Chondrocyte (in vitro differentiated cells): Measurements from ENCODE around the gene SAMHD1. TPM values are rescaled to one million over a fixed set of nuclear protein-coding genes. Genes with fewer than 3 reads are reported as not detected.

Experiments used
- DNase-seq: peaks from one replicate; pipeline ENCODE4 v3.0.0; 2021; ENCODE audit warnings: mixed read lengths, low spot score
- H3K27ac Mint-ChIP-seq: one replicate; pipeline ENCODE4 v1.8.0; 2021; ENCODE audit warnings: mild to moderate bottlenecking, moderate library complexity, mixed read lengths; ENCODE audit not compliant: unreplicated experiment
- H3K27me3 Mint-ChIP-seq: 2 replicates; pipeline ENCODE4 v1.8.0; 2021; ENCODE audit warnings: low read depth, mixed read lengths
- H3K36me3 Mint-ChIP-seq: 2 replicates; pipeline ENCODE4 v1.8.0; 2021; ENCODE audit warnings: low read depth, mixed read lengths
- H3K4me1 Mint-ChIP-seq: 2 replicates; pipeline ENCODE4 v1.8.0; 2021; ENCODE audit warnings: low read depth, mild to moderate bottlenecking, mixed read lengths
- H3K4me3 Mint-ChIP-seq: one replicate; pipeline ENCODE4 v1.8.0; 2021; ENCODE audit warnings: mild to moderate bottlenecking, moderate library complexity, mixed read lengths; ENCODE audit not compliant: unreplicated experiment
- H3K9me3 Mint-ChIP-seq: 2 replicates; pipeline ENCODE4 v1.8.0; 2021; ENCODE audit warnings: low read depth, mixed read lengths
- total RNA-seq: library from RNA; stranded (reverse); gene quantifications from 3 replicates; pipeline ENCODE4 v1.2.1, GENCODE V29; 2021
- TF ChIP-seq, protein P1 (sequence below): fragments of 200-600 bp; sonication (generic); IDR thresholded peaks from 2 replicates; pipeline ENCODE4 v1.5.0; 2021; ENCODE audit warnings: antibody characterized with exemption, mild to moderate bottlenecking, moderate library complexity

Gene SAMHD1
- total RNA-seq, 1 donor from 2014 or later: 17.3 TPM

GRCh38 chr20:36904690-36905089 lies 46.8 kb downstream of the SAMHD1 start:
- Mint-ChIP-seq H3K27me3 (no peaks in the 10 kb centered on the region), H3K27ac (no peak overlapping the region), H3K9me3 (no peaks in the 10 kb centered on the region), H3K4me1 (no peaks in the 10 kb centered on the region), H3K36me3 (peaks cover 10% of the 10 kb centered on the region), H3K4me3 (no peak overlapping the region)
- no peak for DNase-seq
- TF ChIP-seq, protein P1, sequence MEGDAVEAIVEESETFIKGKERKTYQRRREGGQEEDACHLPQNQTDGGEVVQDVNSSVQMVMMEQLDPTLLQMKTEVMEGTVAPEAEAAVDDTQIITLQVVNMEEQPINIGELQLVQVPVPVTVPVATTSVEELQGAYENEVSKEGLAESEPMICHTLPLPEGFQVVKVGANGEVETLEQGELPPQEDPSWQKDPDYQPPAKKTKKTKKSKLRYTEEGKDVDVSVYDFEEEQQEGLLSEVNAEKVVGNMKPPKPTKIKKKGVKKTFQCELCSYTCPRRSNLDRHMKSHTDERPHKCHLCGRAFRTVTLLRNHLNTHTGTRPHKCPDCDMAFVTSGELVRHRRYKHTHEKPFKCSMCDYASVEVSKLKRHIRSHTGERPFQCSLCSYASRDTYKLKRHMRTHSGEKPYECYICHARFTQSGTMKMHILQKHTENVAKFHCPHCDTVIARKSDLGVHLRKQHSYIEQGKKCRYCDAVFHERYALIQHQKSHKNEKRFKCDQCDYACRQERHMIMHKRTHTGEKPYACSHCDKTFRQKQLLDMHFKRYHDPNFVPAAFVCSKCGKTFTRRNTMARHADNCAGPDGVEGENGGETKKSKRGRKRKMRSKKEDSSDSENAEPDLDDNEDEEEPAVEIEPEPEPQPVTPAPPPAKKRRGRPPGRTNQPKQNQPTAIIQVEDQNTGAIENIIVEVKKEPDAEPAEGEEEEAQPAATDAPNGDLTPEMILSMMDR: no peak

GRCh38 chr20:36895036-36895435 lies 56.5 kb downstream of the SAMHD1 start:
- TF ChIP-seq, protein P1: no peak
- no peaks in the 10 kb centered on the region for H3K27me3 Mint-ChIP-seq
- no peak overlapping the region for H3K4me3 Mint-ChIP-seq
- peaks cover 6% of the 10 kb centered on the region for H3K36me3 Mint-ChIP-seq
- H3K9me3 Mint-ChIP-seq: no peaks in the 10 kb centered on the region
- no peak overlapping the region for H3K27ac Mint-ChIP-seq
- peaks cover 3% of the 10 kb centered on the region for H3K4me1 Mint-ChIP-seq
- DNase-seq: no peak

DNA sequence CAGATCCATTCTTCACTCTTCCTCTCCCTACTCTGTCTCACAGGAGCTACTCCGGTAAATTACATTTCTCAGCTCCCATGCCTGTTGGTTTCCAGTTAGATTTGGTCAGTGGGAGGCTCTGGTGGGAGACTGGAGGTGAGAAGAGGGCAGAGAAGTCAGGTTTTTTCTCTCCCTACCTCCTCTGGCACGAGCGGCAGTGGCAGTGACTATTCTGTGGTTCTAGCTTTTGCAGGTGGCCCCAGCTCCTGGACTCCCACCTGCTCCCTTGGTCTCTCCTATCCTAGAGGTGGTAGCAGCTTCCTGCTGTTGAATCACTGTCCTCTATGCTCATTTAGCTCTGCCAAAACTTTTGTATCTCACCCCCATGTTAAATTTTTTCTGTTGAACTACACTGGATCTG lies 57.7 kb downstream of the SAMHD1 start:
- Mint-ChIP-seq H3K36me3 (peaks cover 3% of the 10 kb centered on the region), H3K27ac (no peak overlapping the region), H3K27me3 (no peaks in the 10 kb centered on the region), H3K4me3 (no peak overlapping the region), H3K9me3 (no peaks in the 10 kb centered on the region), H3K4me1 (peaks cover 1% of the 10 kb centered on the region)
- no peak for DNase-seq
- TF ChIP-seq, protein P1: no peak

DNA sequence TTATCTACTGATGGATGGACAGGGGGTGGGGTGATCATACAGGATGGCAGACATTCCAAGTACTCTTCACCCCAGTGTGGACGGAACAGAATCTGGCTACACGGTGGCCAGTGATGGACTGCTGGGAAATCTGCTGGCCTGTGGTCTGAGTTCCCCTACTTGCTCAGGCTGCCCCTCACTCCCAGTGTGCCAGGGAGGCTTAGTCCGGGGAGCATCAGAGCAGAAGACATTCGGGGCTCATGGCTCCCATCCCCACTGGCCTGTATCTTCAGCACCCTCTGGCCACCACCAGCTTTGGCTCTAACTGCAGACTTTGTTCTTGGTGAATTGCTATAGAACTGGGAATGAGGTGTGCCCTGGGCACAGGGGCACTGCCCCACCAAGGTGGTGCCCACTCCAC lies 60.3 kb downstream of the SAMHD1 start:
- H3K4me3 Mint-ChIP-seq: no peak overlapping the region
- H3K27ac Mint-ChIP-seq: no peak overlapping the region
- H3K36me3 Mint-ChIP-seq: peaks cover 3% of the 10 kb centered on the region
- no peak for DNase-seq
- H3K9me3 Mint-ChIP-seq: no peaks in the 10 kb centered on the region
- peaks cover 8% of the 10 kb centered on the region for H3K4me1 Mint-ChIP-seq
- H3K27me3 Mint-ChIP-seq: no peaks in the 10 kb centered on the region
- TF ChIP-seq, protein P1: no peak

GRCh38 chr20:36890586-36890985 lies 60.9 kb downstream of the SAMHD1 start:
- no peak for DNase-seq
- Mint-ChIP-seq H3K27me3 (no peaks in the 10 kb centered on the region), H3K4me1 (peaks cover 8% of the 10 kb centered on the region), H3K9me3 (no peaks in the 10 kb centered on the region), H3K27ac (no peak overlapping the region), H3K4me3 (no peak overlapping the region), H3K36me3 (peaks cover 3% of the 10 kb centered on the region)
- TF ChIP-seq, protein P1: no peak
